ENCODE data around the gene HSPA12A. TPM values are rescaled to one million over a fixed set of nuclear protein-coding genes. Genes with fewer than 3 reads are reported as not detected.

The HSPA12A gene
- total RNA-seq, 1 experiment from 2014 or later: 10.6 TPM

GRCh38 chr10:116636385-116636784, 106.0 kb downstream of the HSPA12A start:
- no peak for DNase-seq (ENCODE audit: extremely low read depth, low read depth)

- no peak for DNase-seq (ENCODE audit: extremely low read depth, low read depth)
Measured at GRCh38 chr10:116634126-116634975, 108.0 kb downstream of the HSPA12A start.

GRCh38 chr10:116633216-116633600, 109.2 kb downstream of the HSPA12A start:
- no peak for DNase-seq (ENCODE audit: extremely low read depth, low read depth)

- DNase-seq (ENCODE audit: extremely low read depth, low read depth): no peak
Measured at GRCh38 chr10:116632596-116633215, 109.7 kb downstream of the HSPA12A start.

- no peak for DNase-seq (ENCODE audit: extremely low read depth, low read depth)
Measured at GRCh38 chr10:116631871-116632295, 110.5 kb downstream of the HSPA12A start.

GRCh38 chr10:116630020-116630419, 112.3 kb downstream of the HSPA12A start:
- DNase-seq (ENCODE audit: extremely low read depth, low read depth): no peak

GRCh38 chr10:116629340-116629739, 113.0 kb downstream of the HSPA12A start:
- DNase-seq (ENCODE audit: extremely low read depth, low read depth): no peak

GRCh38 chr10:116627386-116627933, 114.9 kb downstream of the HSPA12A start:
- peak; percentile 33 for DNase-seq (ENCODE audit: extremely low read depth, low read depth)

- no peak for DNase-seq (ENCODE audit: extremely low read depth, low read depth)
Measured at GRCh38 chr10:116626815-116627214, 115.6 kb downstream of the HSPA12A start.

GRCh38 chr10:116625845-116626244, 116.5 kb downstream of the HSPA12A start:
- DNase-seq (ENCODE audit: extremely low read depth, low read depth): no peak

GRCh38 chr10:116621934-116622655, 120.3 kb downstream of the HSPA12A start:
- DNase-seq (ENCODE audit: extremely low read depth, low read depth): no peak

- no peak for DNase-seq (ENCODE audit: extremely low read depth, low read depth)
Measured at GRCh38 chr10:116621476-116621875, 120.9 kb downstream of the HSPA12A start.

Other genes starting within 250 kb of the HSPA12A start
- gene PNLIP, start 196.6 kb downstream of the HSPA12A start, total RNA-seq (2014; rRNA removed; shearing (Covaris generic)): not detected in 2 replicates
- gene PNLIPRP1, start 151.6 kb downstream of the HSPA12A start, total RNA-seq (2014; rRNA removed; shearing (Covaris generic)): not detected in 2 replicates
- not detected in 2 replicates for gene PNLIPRP2, start 121.6 kb downstream of the HSPA12A start, total RNA-seq (2014; rRNA removed; shearing (Covaris generic))
- gene ENO4, start 106.9 kb upstream of the HSPA12A start, total RNA-seq (2014; rRNA removed; shearing (Covaris generic)): 0.52 TPM in 2 replicates

Measured in NCI-H460 (cell line).